IPS-18a (cell line): ENCODE data around the gene CA12.

Experiments
- H3K27ac ChIP-seq: one replicate; pipeline ENCODE4 v1.5.1; 2013; ENCODE audit warnings: low read length
- H3K27me3 ChIP-seq: one replicate; pipeline ENCODE4 v1.6.1; 2013; ENCODE audit warnings: mild to moderate bottlenecking, low read length; ENCODE audit not compliant: control insufficient read depth, insufficient read depth
- H3K36me3 ChIP-seq: one replicate; pipeline ENCODE4 v1.6.1; 2013; ENCODE audit warnings: low read depth, low read length; ENCODE audit not compliant: control insufficient read depth
- H3K4me1 ChIP-seq: one replicate; pipeline ENCODE4 v1.6.1; 2013; ENCODE audit warnings: low read depth, low read length; ENCODE audit not compliant: control insufficient read depth
- H3K4me3 ChIP-seq: one replicate; pipeline ENCODE4 v1.5.1; 2013; ENCODE audit warnings: low read length
- H3K9ac ChIP-seq: one replicate; pipeline ENCODE4 v1.6.1; 2013; ENCODE audit warnings: mild to moderate bottlenecking, low read length, moderate library complexity
- H3K9me3 ChIP-seq: one replicate; pipeline ENCODE4 v1.6.1; 2013; ENCODE audit warnings: low read depth, low read length; ENCODE audit not compliant: control insufficient read depth

Gene CA12

DNA sequence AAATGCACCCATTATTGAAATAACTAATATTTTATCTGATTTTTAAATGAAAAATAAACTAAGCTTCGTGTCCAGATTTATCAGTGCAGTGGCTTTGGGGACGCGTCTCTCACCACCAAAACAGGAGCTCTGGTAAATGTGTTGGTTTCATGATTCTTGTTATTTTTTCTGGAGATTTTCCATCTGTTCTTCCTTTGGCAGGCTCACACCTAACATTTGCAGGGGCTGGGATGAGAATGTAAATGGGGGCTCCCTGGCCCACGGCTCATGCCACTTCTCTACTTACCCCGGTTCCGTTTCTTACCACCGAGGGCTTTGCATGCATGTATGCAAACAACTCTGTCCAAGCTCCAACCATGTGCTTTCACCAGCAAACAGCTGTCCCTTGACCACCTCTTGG is 30.9 kb upstream of the CA12 start:
- H3K27me3 ChIP-seq = no peaks in the 10 kb centered on the region
- H3K9ac ChIP-seq = no peak overlapping the region
- H3K9me3 ChIP-seq = no peaks in the 10 kb centered on the region
- H3K4me3 ChIP-seq = no peak overlapping the region
- no peaks in the 10 kb centered on the region for H3K4me1 ChIP-seq
- H3K36me3 ChIP-seq = no peaks in the 10 kb centered on the region
- no peak overlapping the region for H3K27ac ChIP-seq

DNA sequence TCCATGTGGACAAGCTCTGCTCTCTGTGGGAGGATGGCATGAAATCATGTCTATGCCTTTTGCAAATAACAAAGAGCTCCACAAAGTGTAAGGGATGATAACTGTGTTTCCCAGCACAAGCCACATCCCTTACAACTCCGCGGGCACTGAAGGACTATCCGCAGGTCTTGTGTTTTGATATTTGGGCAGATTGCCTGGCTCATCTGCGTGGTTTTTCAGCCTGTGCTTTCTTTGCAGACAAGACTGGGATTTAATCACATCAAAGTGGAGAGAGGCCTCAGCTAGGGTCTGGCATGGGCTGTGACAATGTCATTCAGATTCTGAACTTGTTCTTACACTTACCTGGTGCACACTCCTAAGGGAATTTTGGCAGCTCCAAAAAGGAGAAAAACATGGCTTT is 30.2 kb upstream of the CA12 start:
- Histone ChIP-seq H3K27me3 (no peaks in the 10 kb centered on the region), H3K4me3 (no peak overlapping the region), H3K36me3 (no peaks in the 10 kb centered on the region), H3K9ac (no peak overlapping the region), H3K27ac (no peak overlapping the region), H3K4me1 (no peaks in the 10 kb centered on the region), H3K9me3 (no peaks in the 10 kb centered on the region)

- Histone ChIP-seq H3K9me3 (no peaks in the 10 kb centered on the region), H3K9ac (no peak overlapping the region), H3K36me3 (no peaks in the 10 kb centered on the region), H3K4me3 (no peak overlapping the region), H3K27ac (no peak overlapping the region), H3K27me3 (no peaks in the 10 kb centered on the region), H3K4me1 (no peaks in the 10 kb centered on the region)
Observed at GRCh38 chr15:63409179-63409578, 27.5 kb upstream of the CA12 start.

DNA sequence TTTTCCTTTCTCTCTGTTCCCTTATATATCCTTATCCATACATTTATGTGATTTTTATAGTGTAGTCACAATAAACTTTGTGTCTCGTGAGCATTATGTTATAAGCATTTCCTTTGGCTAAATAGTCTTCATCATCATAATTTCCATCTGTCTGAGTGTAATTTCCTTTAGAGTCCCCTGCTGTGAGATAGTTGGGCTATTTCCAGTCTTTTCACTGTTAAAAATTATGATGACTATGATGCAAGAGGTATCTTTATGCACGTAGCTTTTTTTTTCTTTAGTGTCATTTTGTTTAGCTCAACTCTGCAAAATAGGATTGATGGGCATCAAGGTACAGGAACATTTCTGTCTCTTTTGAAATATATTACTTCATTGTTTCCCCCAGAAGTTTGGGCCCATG is 26.9 kb upstream of the CA12 start:
- Histone ChIP-seq H3K9me3 (no peaks in the 10 kb centered on the region), H3K27me3 (no peaks in the 10 kb centered on the region), H3K9ac (no peak overlapping the region), H3K4me3 (no peak overlapping the region), H3K4me1 (no peaks in the 10 kb centered on the region), H3K27ac (no peak overlapping the region), H3K36me3 (no peaks in the 10 kb centered on the region)

DNA sequence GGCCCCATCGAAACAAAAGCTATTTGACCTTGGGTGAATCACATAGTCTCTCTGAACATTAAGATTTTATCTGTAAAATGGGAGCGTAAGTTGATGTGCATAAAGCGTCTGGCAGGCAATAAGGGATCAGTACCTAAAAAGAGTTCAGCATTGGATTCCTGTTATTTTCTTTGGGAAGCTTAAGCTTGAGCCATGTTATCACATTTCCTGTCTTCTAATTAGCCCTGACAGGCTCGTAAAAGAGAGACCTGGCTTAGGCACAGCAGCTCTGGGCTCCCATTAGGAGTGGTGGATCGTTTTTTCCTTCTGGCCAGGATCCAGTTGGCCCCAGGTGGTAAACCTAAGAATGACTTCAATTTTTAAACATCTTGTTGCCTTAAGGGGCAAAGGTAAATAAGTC is 26.0 kb upstream of the CA12 start:
- no peak overlapping the region for H3K27ac ChIP-seq
- no peaks in the 10 kb centered on the region for H3K9me3 ChIP-seq
- no peaks in the 10 kb centered on the region for H3K4me1 ChIP-seq
- no peaks in the 10 kb centered on the region for H3K36me3 ChIP-seq
- no peak overlapping the region for H3K9ac ChIP-seq
- H3K27me3 ChIP-seq = no peaks in the 10 kb centered on the region
- H3K4me3 ChIP-seq = no peak overlapping the region

- no peaks in the 10 kb centered on the region for H3K27me3 ChIP-seq
- H3K27ac ChIP-seq = no peak overlapping the region
- no peaks in the 10 kb centered on the region for H3K36me3 ChIP-seq
- H3K9me3 ChIP-seq = no peaks in the 10 kb centered on the region
- H3K4me3 ChIP-seq = no peak overlapping the region
- H3K9ac ChIP-seq = no peak overlapping the region
- H3K4me1 ChIP-seq = no peaks in the 10 kb centered on the region
Observed at GRCh38 chr15:63405683-63406390, 24.2 kb upstream of the CA12 start.

DNA sequence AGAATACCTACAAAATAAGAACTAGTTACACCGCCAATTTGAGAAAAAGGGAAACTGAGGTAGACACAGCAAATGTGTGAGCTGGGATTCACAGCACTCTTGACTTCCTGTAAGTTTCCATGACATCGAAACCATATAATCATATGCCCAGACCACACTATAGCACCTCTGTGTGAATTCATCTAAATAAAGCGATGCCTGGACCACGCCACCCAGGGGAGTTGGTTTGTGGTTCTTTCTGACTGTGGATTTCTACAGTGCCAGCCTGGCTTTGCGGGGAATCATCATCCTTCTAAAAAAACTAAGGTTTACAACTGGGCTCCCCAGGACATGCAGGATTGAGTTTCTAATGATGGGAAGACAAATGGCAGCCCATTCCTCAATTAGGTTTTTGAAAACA is 23.5 kb upstream of the CA12 start:
- Histone ChIP-seq H3K27me3 (no peaks in the 10 kb centered on the region), H3K4me1 (no peaks in the 10 kb centered on the region), H3K4me3 (no peak overlapping the region), H3K27ac (no peak overlapping the region), H3K9ac (no peak overlapping the region), H3K9me3 (no peaks in the 10 kb centered on the region), H3K36me3 (no peaks in the 10 kb centered on the region)

- Histone ChIP-seq H3K4me3 (no peak overlapping the region), H3K9ac (no peak overlapping the region), H3K27me3 (no peaks in the 10 kb centered on the region), H3K36me3 (no peaks in the 10 kb centered on the region), H3K9me3 (no peaks in the 10 kb centered on the region), H3K4me1 (no peaks in the 10 kb centered on the region), H3K27ac (no peak overlapping the region)
Observed at GRCh38 chr15:63403254-63403945, 21.8 kb upstream of the CA12 start.

GRCh38 chr15:63402498-63403253 is 21.0 kb upstream of the CA12 start:
- no peak overlapping the region for H3K4me3 ChIP-seq
- H3K36me3 ChIP-seq = no peaks in the 10 kb centered on the region
- no peak overlapping the region for H3K27ac ChIP-seq
- no peaks in the 10 kb centered on the region for H3K9me3 ChIP-seq
- peaks cover 2% of the 10 kb centered on the region for H3K27me3 ChIP-seq
- H3K4me1 ChIP-seq = no peaks in the 10 kb centered on the region
- H3K9ac ChIP-seq = no peak overlapping the region

GRCh38 chr15:63401714-63402497 is 20.3 kb upstream of the CA12 start:
- Histone ChIP-seq H3K4me3 (no peak overlapping the region), H3K9ac (no peak overlapping the region), H3K4me1 (no peaks in the 10 kb centered on the region), H3K27me3 (peaks cover 4% of the 10 kb centered on the region), H3K9me3 (no peaks in the 10 kb centered on the region), H3K36me3 (no peaks in the 10 kb centered on the region), H3K27ac (no peak overlapping the region)

DNA sequence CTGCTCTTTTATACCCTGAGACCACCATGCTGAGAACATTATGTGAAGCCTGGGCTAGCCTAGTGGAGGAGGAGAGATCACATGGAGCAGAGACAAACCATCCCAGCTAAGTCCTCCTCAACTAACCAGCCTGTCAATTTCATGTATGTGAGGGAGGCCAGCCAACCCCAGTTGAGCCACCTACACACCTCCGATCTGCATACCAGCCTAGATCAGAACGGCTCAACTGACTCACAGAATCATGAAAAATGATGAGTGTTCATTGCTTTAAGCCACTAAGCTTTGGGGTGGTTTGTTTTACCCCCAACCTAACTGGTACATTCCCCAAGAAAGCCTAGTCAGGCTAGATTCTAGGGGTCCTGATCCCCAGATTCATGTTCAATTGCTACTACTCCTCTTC is 19.4 kb upstream of the CA12 start:
- H3K27ac ChIP-seq = no peak overlapping the region
- peaks cover 4% of the 10 kb centered on the region for H3K27me3 ChIP-seq
- no peaks in the 10 kb centered on the region for H3K36me3 ChIP-seq
- H3K9ac ChIP-seq = no peak overlapping the region
- H3K9me3 ChIP-seq = no peaks in the 10 kb centered on the region
- no peak overlapping the region for H3K4me3 ChIP-seq
- peaks cover 8% of the 10 kb centered on the region for H3K4me1 ChIP-seq
